Osteocyte (in vitro differentiated cells): Measurements from ENCODE around the gene DAO. TPM values are rescaled to one million over a fixed set of nuclear protein-coding genes. Genes with fewer than 3 reads are reported as not detected.

Experiments
- DNase-seq: peaks from one replicate; pipeline ENCODE4 v3.0.0; 2021; ENCODE audit warnings: mixed read lengths; ENCODE audit not compliant: unreplicated experiment; ENCODE audit errors: extremely low spot score
- H3K27ac Mint-ChIP-seq: one replicate; pipeline ENCODE4 v1.8.0; 2021; ENCODE audit warnings: mild to moderate bottlenecking, mixed read lengths; ENCODE audit not compliant: unreplicated experiment
- H3K27me3 Mint-ChIP-seq: one replicate; pipeline ENCODE4 v1.8.0; 2021; ENCODE audit warnings: mixed read lengths; ENCODE audit not compliant: unreplicated experiment
- H3K36me3 Mint-ChIP-seq: one replicate; pipeline ENCODE4 v1.8.0; 2021; ENCODE audit warnings: mixed read lengths; ENCODE audit not compliant: unreplicated experiment
- H3K4me1 Mint-ChIP-seq: one replicate; pipeline ENCODE4 v1.8.0; 2021; ENCODE audit warnings: mixed read lengths; ENCODE audit not compliant: unreplicated experiment
- H3K4me3 Mint-ChIP-seq: one replicate; pipeline ENCODE4 v1.8.0; 2021; ENCODE audit warnings: mild to moderate bottlenecking, moderate library complexity, mixed read lengths; ENCODE audit not compliant: unreplicated experiment
- H3K9me3 Mint-ChIP-seq: one replicate; pipeline ENCODE4 v1.8.0; 2021; ENCODE audit warnings: mixed read lengths; ENCODE audit not compliant: unreplicated experiment
- CTCF ChIP-seq: fragments of 200-600 bp; sonication (generic); IDR thresholded peaks from 2 replicates; pipeline ENCODE4 v1.5.0; 2021; ENCODE audit warnings: antibody characterized with exemption, mild to moderate bottlenecking, moderate library complexity
- total RNA-seq: library from RNA; stranded (reverse); gene quantifications from 2 replicates; pipeline ENCODE4 v1.2.1, GENCODE V29; 2021

Gene DAO
- total RNA-seq, 1 donor from 2014 or later: not detected

- no peak overlapping the region for H3K27ac Mint-ChIP-seq
- peaks cover 4% of the 10 kb centered on the region for H3K9me3 Mint-ChIP-seq
- no peaks in the 10 kb centered on the region for H3K36me3 Mint-ChIP-seq
- H3K27me3 Mint-ChIP-seq: no peaks in the 10 kb centered on the region
- TF ChIP-seq CTCF: no peak
- DNase-seq: no peak
- H3K4me1 Mint-ChIP-seq: no peaks in the 10 kb centered on the region
- no peak overlapping the region for H3K4me3 Mint-ChIP-seq
Observed at GRCh38 chr12:108886873-108887629, 7.2 kb downstream of the DAO start.

GRCh38 chr12:108888031-108888430 is 8.1 kb downstream of the DAO start:
- Mint-ChIP-seq H3K9me3 (peaks cover 4% of the 10 kb centered on the region), H3K4me3 (no peak overlapping the region), H3K27ac (no peak overlapping the region), H3K27me3 (no peaks in the 10 kb centered on the region), H3K4me1 (no peaks in the 10 kb centered on the region), H3K36me3 (no peaks in the 10 kb centered on the region)
- TF ChIP-seq CTCF: no peak
- no peak for DNase-seq

GRCh38 chr12:108890208-108890607 is 10.3 kb downstream of the DAO start:
- no peak for DNase-seq
- Mint-ChIP-seq H3K9me3 (peaks cover 4% of the 10 kb centered on the region), H3K4me3 (no peak overlapping the region), H3K27me3 (peaks cover 5% of the 10 kb centered on the region), H3K4me1 (no peaks in the 10 kb centered on the region), H3K36me3 (no peaks in the 10 kb centered on the region), H3K27ac (no peak overlapping the region)
- no peak for TF ChIP-seq CTCF

- Mint-ChIP-seq H3K9me3 (peaks cover 4% of the 10 kb centered on the region), H3K36me3 (no peaks in the 10 kb centered on the region), H3K27ac (no peak overlapping the region), H3K4me1 (no peaks in the 10 kb centered on the region), H3K4me3 (no peak overlapping the region), H3K27me3 (peaks cover 13% of the 10 kb centered on the region)
- no peak for TF ChIP-seq CTCF
- no peak for DNase-seq
Observed at GRCh38 chr12:108895220-108895802, 15.4 kb downstream of the DAO start.

DNA sequence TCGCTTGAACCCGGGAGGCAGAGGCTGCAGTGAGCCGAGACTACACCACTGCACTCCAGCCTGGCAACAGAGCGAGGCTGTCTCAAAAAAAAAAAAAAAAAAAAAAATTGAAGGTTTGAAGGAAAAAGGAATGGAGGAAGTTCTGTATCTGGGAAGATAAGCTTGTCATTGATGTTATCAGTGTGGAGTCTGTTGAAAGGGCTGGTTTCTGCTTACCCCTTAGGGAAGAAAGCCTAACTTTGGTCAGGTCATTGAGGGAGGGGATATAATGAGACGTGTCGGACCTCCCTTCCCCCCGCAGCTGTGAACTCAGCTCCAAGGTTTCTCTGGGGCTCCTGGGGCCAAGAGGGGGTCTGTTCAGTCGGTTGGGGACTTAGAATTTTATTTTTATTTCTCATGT is 16.4 kb downstream of the DAO start:
- no peaks in the 10 kb centered on the region for H3K9me3 Mint-ChIP-seq
- peaks cover 20% of the 10 kb centered on the region for H3K27me3 Mint-ChIP-seq
- H3K4me3 Mint-ChIP-seq: no peak overlapping the region
- TF ChIP-seq CTCF: no peak
- H3K36me3 Mint-ChIP-seq: no peaks in the 10 kb centered on the region
- H3K4me1 Mint-ChIP-seq: no peaks in the 10 kb centered on the region
- no peak for DNase-seq
- no peak overlapping the region for H3K27ac Mint-ChIP-seq
